B cell (primary cell): ENCODE measurements around the gene NECAB2. TPM values are rescaled to one million over a fixed set of nuclear protein-coding genes. Genes with fewer than 3 reads are reported as not detected.

Experiments
- ATAC-seq: fragments of 200-7000 bp; cut with Tn5 transposase; one replicate; pipeline ENCODE4 v1.10.0; 2021; ENCODE audit warnings: low read depth, mild to moderate bottlenecking, moderate number of reproducible peaks, moderate library complexity
- CTCF ChIA-PET: fragments of 350-600 bp; sonication (Branson Sonifier 250); formaldehyde crosslinking; loops from one replicate; lab custom pipeline; 2021; ENCODE audit warnings: antibody characterized with exemption, inconsistent platforms; lab: Charles Lee
- POLR2A ChIA-PET: fragments of 350-600 bp; sonication (Branson Sonifier 250); formaldehyde crosslinking; loops from one replicate; lab custom pipeline; 2021; ENCODE audit warnings: antibody characterized with exemption; lab: Charles Lee
- DNase-seq: peaks from one replicate; pipeline ENCODE4 v3.0.0; 2013
- H2AFZ ChIP-seq: 2 replicates; pipeline ENCODE4 v1.6.1; 2012; ENCODE audit warnings: mild to moderate bottlenecking, low read depth, low read length; ENCODE audit not compliant: insufficient read depth, poor library complexity, severe bottlenecking
- H3K27ac ChIP-seq, 2 donors: 1 replicate in 1 of 2; 2 replicates in 1 of 2; pipeline ENCODE4 v1.5.1; 2012 to 2013; ENCODE audit warnings: low read length in 2 of 2, mild to moderate bottlenecking in 2 of 2, moderate library complexity in 1 of 2
- H3K27me3 ChIP-seq, 4 experiments: fragments of 200-600 bp in 1 of 4; sonication (generic) in 1 of 4; replicated peaks in 1 of 4; 1 replicate in 2 of 4; 2 replicates in 2 of 4; pipeline versions ENCODE4 v1.6.1 to v1.7.0; 2013 to 2016; ENCODE audit warnings: low read length in 3 of 4, mild to moderate bottlenecking in 2 of 4, mixed read lengths in 1 of 4, moderate library complexity in 1 of 4; ENCODE audit not compliant: insufficient read depth in 4 of 4, control insufficient read depth in 3 of 4; ENCODE audit errors: control extremely low read depth in 1 of 4
- H3K36me3 ChIP-seq, 2 experiments: replicated peaks in 1 of 2; 1 replicate in 1 of 2; 2 replicates in 1 of 2; pipeline versions ENCODE4 v1.6.1 to v1.7.1; 2013; ENCODE audit warnings: low read length in 1 of 2; ENCODE audit not compliant: insufficient read depth in 2 of 2, control insufficient read depth in 1 of 2; ENCODE audit errors: control extremely low read depth in 1 of 2, extremely low read depth in 1 of 2
- H3K4me1 ChIP-seq, 2 donors: fragments of 200-600 bp in 1 of 2; sonication (generic) in 1 of 2; 1 replicate in 1 of 2; 2 replicates in 1 of 2; pipeline versions ENCODE4 v1.5.1 to v1.6.1; 2013 to 2017; ENCODE audit warnings: low read length in 2 of 2; ENCODE audit not compliant: control insufficient read depth in 2 of 2, insufficient read depth in 2 of 2
- H3K4me2 ChIP-seq: replicated peaks from 2 replicates; pipeline ENCODE3; 2012; ENCODE audit warnings: mild to moderate bottlenecking, low read depth, low read length; ENCODE audit not compliant: poor library complexity, severe bottlenecking
- H3K4me3 ChIP-seq, 5 experiments: fragments of 200-600 bp in 1 of 5; sonication (generic) in 1 of 5; 1 replicate in 3 of 5; 2 replicates in 2 of 5; pipeline versions ENCODE4 v1.5.1 to v1.7.0; 2011 to 2016; ENCODE audit warnings: low read length in 4 of 5, mild to moderate bottlenecking in 4 of 5, low read depth in 2 of 5, control low read depth in 1 of 5, moderate library complexity in 1 of 5; ENCODE audit not compliant: insufficient read depth in 1 of 5; ENCODE audit errors: control extremely low read depth in 1 of 5, extremely low read depth in 1 of 5
- H3K79me2 ChIP-seq: fragments of 200-600 bp; sonication (generic); one replicate; pipeline ENCODE4 v1.6.0; 2016; ENCODE audit warnings: low read length; ENCODE audit not compliant: control insufficient read depth, insufficient read depth
- H3K9ac ChIP-seq: fragments of 200-600 bp; sonication (generic); 2 replicates; pipeline ENCODE4 v1.6.1; 2017; ENCODE audit warnings: mild to moderate bottlenecking, low read length, moderate library complexity
- H3K9me3 ChIP-seq, 3 donors: one replicate each; pipeline versions ENCODE4 v1.6.1 to v1.7.1; 2013; ENCODE audit warnings: low read length in 2 of 3; ENCODE audit not compliant: control insufficient read depth in 2 of 3, insufficient read depth in 1 of 3; ENCODE audit errors: control extremely low read depth in 1 of 3
- H4K20me1 ChIP-seq: 2 replicates; pipeline ENCODE4 v1.6.0; 2012; ENCODE audit warnings: mild to moderate bottlenecking, low read length; ENCODE audit not compliant: insufficient read depth, control insufficient read depth, poor library complexity, severe bottlenecking
- H3K27ac Mint-ChIP-seq: one replicate; pipeline ENCODE4 v1.8.0; 2021; ENCODE audit warnings: mixed read lengths
- H3K27me3 Mint-ChIP-seq: one replicate; pipeline ENCODE4 v1.8.0; 2021; ENCODE audit warnings: mixed read lengths
- H3K4me1 Mint-ChIP-seq: one replicate; pipeline ENCODE4 v1.8.0; 2021; ENCODE audit warnings: mixed read lengths
- H3K4me3 Mint-ChIP-seq: one replicate; pipeline ENCODE4 v1.8.0; 2021; ENCODE audit warnings: mixed read lengths
- H3K9me3 Mint-ChIP-seq: one replicate; pipeline ENCODE4 v1.8.0; 2022; ENCODE audit warnings: mixed read lengths; ENCODE audit not compliant: insufficient read depth
- CTCF ChIP-seq: fragments of 200-600 bp; IDR thresholded peaks from one replicate; pipeline ENCODE4 v1.8.0; 2022; ENCODE audit warnings: antibody characterized with exemption, mild to moderate bottlenecking
- EZH2 ChIP-seq: IDR thresholded peaks from 2 replicates; pipeline ENCODE4 v1.6.1; 2012; ENCODE audit warnings: borderline replicate concordance, low read depth, mild to moderate bottlenecking, moderate library complexity, low read length; ENCODE audit not compliant: insufficient read depth, poor library complexity, severe bottlenecking
- WGBS: methylation state at CpG from one replicate; pipeline ENCODE4 v1.1.5; 2013; ENCODE audit warnings: missing lambda C conversion rate; ENCODE audit not compliant: insufficient coverage; 5-methylcytosine and 5-hydroxymethylcytosine counted together
- intact Hi-C: fragments of 100-400 bp; cut with micrococcal nuclease; formaldehyde crosslinking; loops from one replicate; pipeline ENCODE4 v1.10.0; 2022
- polyA plus RNA-seq: library from polyadenylated mRNA; depleted of rRNA; stranded (reverse); fragments of >200 nt; gene quantifications from 2 replicates; pipeline ENCODE4 v1.2.3, GENCODE V29; 2012
- total RNA-seq, 2 donors: library from RNA; stranded (reverse); fragments of 120-200 nt in 1 of 2; gene quantifications; 1 replicate in 1 of 2; 2 replicates in 1 of 2; pipeline versions ENCODE4 v1.2.3 to v1.2.4, GENCODE V29; 2013 to 2022

NECAB2 gene
- total and polyA plus RNA-seq, 2 donors (not counting 1 experiment from before 2014, with no cell fraction given): not detected

GRCh38 chr16:84027625-84028024 lies 59.6 kb downstream of the NECAB2 start:
- Mint-ChIP-seq H3K27ac (no peak overlapping the region), H3K4me3 (no peak overlapping the region), H3K4me1 (peaks cover 7% of the 10 kb centered on the region), H3K27me3 (peaks cover 39% of the 10 kb centered on the region), H3K9me3 (no peaks in the 10 kb centered on the region)
- Histone ChIP-seq H3K4me2 (no peak overlapping the region), H3K79me2 (no peaks in the 10 kb centered on the region), H3K9me3 (peaks cover 0 to 3% (median 0%) of the 10 kb centered on the region in 3 donors), H3K27me3 (peaks cover 0 to 9% (median 3%) of the 10 kb centered on the region in 4 experiments), H3K27ac (no peak overlapping the region), H3K4me3 (no peak overlapping the region), H3K4me1 (peaks cover 0 to 4% of the 10 kb centered on the region in 2 donors), H3K9ac (no peak overlapping the region), H2AFZ (no peak overlapping the region), H4K20me1 (no peaks in the 10 kb centered on the region), H3K36me3 (no peaks in the 10 kb centered on the region)
- WGBS: 83% methylated on average over 15 of the region's 15 CpGs
- DNase-seq: no peak
- TF ChIP-seq CTCF (no peak), EZH2 (no peak)
- no peak for ATAC-seq
- ChIA-PET CTCF (no interaction called here), POLR2A (no interaction called here)
- intact Hi-C loops: no loop called here

- intact Hi-C loops: no loop called here
- Mint-ChIP-seq H3K27me3 (peaks cover 39% of the 10 kb centered on the region), H3K27ac (no peak overlapping the region), H3K4me3 (no peak overlapping the region), H3K9me3 (no peaks in the 10 kb centered on the region), H3K4me1 (peaks cover 7% of the 10 kb centered on the region)
- ChIA-PET CTCF (no interaction called here), POLR2A (no interaction called here)
- Histone ChIP-seq H3K79me2 (no peaks in the 10 kb centered on the region), H4K20me1 (no peaks in the 10 kb centered on the region), H3K27me3 (peaks cover 0 to 9% (median 3%) of the 10 kb centered on the region in 4 experiments), H3K27ac (no peak overlapping the region), H3K36me3 (no peaks in the 10 kb centered on the region), H2AFZ (no peak overlapping the region), H3K4me3 (no peak overlapping the region), H3K4me2 (no peak overlapping the region), H3K9me3 (peaks cover 0 to 2% (median 0%) of the 10 kb centered on the region in 3 donors), H3K9ac (no peak overlapping the region), H3K4me1 (peaks cover 0 to 4% of the 10 kb centered on the region in 2 donors)
- DNase-seq (no peak), ATAC-seq (no peak)
- TF ChIP-seq EZH2: no peak
- no peak for TF ChIP-seq CTCF
- 27% methylated on average over 14 of the region's 14 CpGs for WGBS
Observed at GRCh38 chr16:84029297-84030047, 61.4 kb downstream of the NECAB2 start.
